ENCODE data around the gene FGF1. TPM values are rescaled to one million over a fixed set of nuclear protein-coding genes. Genes with fewer than 3 reads are reported as not detected.
A peak's percentile ranks its signal among the peaks of the same experiment; 100 is the strongest.

The FGF1 gene
- total RNA-seq, 3 donors from 2014 or later = 0.32 to 20.3 (median 6.6) TPM

GRCh38 chr5:142664067-142664466, 21.8 kb downstream of the FGF1 start:
- Histone ChIP-seq H3K9me3 (no peaks in the 10 kb centered on the region), H3K27ac (no peak overlapping the region), H3K4me3 (no peak overlapping the region), H3K36me3 (no peaks in the 10 kb centered on the region), H3K4me1 (no peaks in the 10 kb centered on the region), H3K27me3 (no peaks in the 10 kb centered on the region)
- TF ChIP-seq CTCF (IDR thresholded peaks at IDR 0.05) = no peak
- no peak for TF ChIP-seq POLR2A (IDR thresholded peaks at IDR 0.05)
- TF ChIP-seq POLR2AphosphoS5 (IDR thresholded peaks at IDR 0.05) = no peak
- no peak for DNase-seq (ENCODE audit: low spot score in 2 of 2)
- intact Hi-C loops (cut with DNase I; ENCODE audit: low total_unique reads) = no loop called here

- DNase-seq (ENCODE audit: low spot score in 2 of 2) = no peak
- H3K36me3 ChIP-seq = no peaks in the 10 kb centered on the region
- H3K27me3 ChIP-seq = no peaks in the 10 kb centered on the region
- no peaks in the 10 kb centered on the region for H3K4me1 ChIP-seq
- no peak overlapping the region for H3K4me3 ChIP-seq
- no peak for TF ChIP-seq POLR2AphosphoS5 (IDR thresholded peaks at IDR 0.05)
- H3K27ac ChIP-seq = no peak overlapping the region
- intact Hi-C loops (cut with DNase I; ENCODE audit: low total_unique reads) = no loop called here
- H3K9me3 ChIP-seq = no peaks in the 10 kb centered on the region
Observed at GRCh38 chr5:142663246-142663645, 22.6 kb downstream of the FGF1 start.

GRCh38 chr5:142661957-142662356, 23.9 kb downstream of the FGF1 start:
- Histone ChIP-seq H3K27ac (no peak overlapping the region), H3K27me3 (no peaks in the 10 kb centered on the region), H3K9me3 (no peaks in the 10 kb centered on the region), H3K4me3 (no peak overlapping the region), H3K36me3 (no peaks in the 10 kb centered on the region), H3K4me1 (no peaks in the 10 kb centered on the region)
- no peak for DNase-seq (ENCODE audit: low spot score in 2 of 2)
- intact Hi-C loops (cut with DNase I; ENCODE audit: low total_unique reads) = no loop called here
- TF ChIP-seq CTCF (IDR thresholded peaks at IDR 0.05) = no peak
- no peak for TF ChIP-seq POLR2AphosphoS5 (IDR thresholded peaks at IDR 0.05)

- TF ChIP-seq POLR2AphosphoS5 (IDR thresholded peaks at IDR 0.05) (no peak), CTCF (IDR thresholded peaks at IDR 0.05) (no peak), POLR2A (IDR thresholded peaks at IDR 0.05) (no peak)
- Histone ChIP-seq H3K4me1 (no peaks in the 10 kb centered on the region), H3K36me3 (no peaks in the 10 kb centered on the region), H3K4me3 (no peak overlapping the region), H3K27ac (peak overlapping the region in 1 of 2 donors; percentile 7), H3K9me3 (no peaks in the 10 kb centered on the region), H3K27me3 (no peaks in the 10 kb centered on the region)
- intact Hi-C loops (cut with DNase I; ENCODE audit: low total_unique reads) = no loop called here
- DNase-seq (ENCODE audit: low spot score in 2 of 2) = no peak
Observed at GRCh38 chr5:142661143-142661542, 24.7 kb downstream of the FGF1 start.

- no peak for DNase-seq (ENCODE audit: low spot score in 2 of 2)
- intact Hi-C loops (cut with DNase I; ENCODE audit: low total_unique reads) = no loop called here
- H3K9me3 ChIP-seq = no peaks in the 10 kb centered on the region
- no peak for TF ChIP-seq CTCF (IDR thresholded peaks at IDR 0.05)
- no peak for TF ChIP-seq POLR2AphosphoS5 (IDR thresholded peaks at IDR 0.05)
- TF ChIP-seq POLR2A (IDR thresholded peaks at IDR 0.05) = no peak
- H3K27me3 ChIP-seq = no peaks in the 10 kb centered on the region
- no peak overlapping the region for H3K4me3 ChIP-seq
- H3K36me3 ChIP-seq = no peaks in the 10 kb centered on the region
- H3K4me1 ChIP-seq = no peaks in the 10 kb centered on the region
- H3K27ac ChIP-seq = peak overlapping the region; percentile 60 to 80
Observed at GRCh38 chr5:142660731-142661130, 25.2 kb downstream of the FGF1 start.

GRCh38 chr5:142660196-142660595, 25.7 kb downstream of the FGF1 start:
- Histone ChIP-seq H3K27ac (peak overlapping the region; percentile 60 to 80), H3K9me3 (no peaks in the 10 kb centered on the region), H3K36me3 (no peaks in the 10 kb centered on the region), H3K4me1 (no peaks in the 10 kb centered on the region), H3K27me3 (no peaks in the 10 kb centered on the region), H3K4me3 (no peak overlapping the region)
- intact Hi-C loops (cut with DNase I; ENCODE audit: low total_unique reads) = no loop called here
- TF ChIP-seq POLR2AphosphoS5 (IDR thresholded peaks at IDR 0.05) (no peak), POLR2A (IDR thresholded peaks at IDR 0.05) (no peak), CTCF (IDR thresholded peaks at IDR 0.05) (no peak)
- no peak for DNase-seq (ENCODE audit: low spot score in 2 of 2)

All from breast epithelium (tissue), 4 donors.